HAP-1 (cell line): ENCODE data around the gene DBH.

Source experiments
- DNase-seq, 2 experiments: peaks; one replicate each; pipeline ENCODE4 v3.0.0-alpha.2; 2016 to 2020; ENCODE audit warnings: low spot score in 2 of 2
- H3K27me3 ChIP-seq: fragments of 250-450 bp; sonication (Bioruptor Pico); 2 replicates; pipeline ENCODE4 v1.5.1; 2020; ENCODE audit warnings: low read depth, mild to moderate bottlenecking, moderate library complexity
- H3K36me3 ChIP-seq: fragments of 250-450 bp; sonication (Bioruptor Pico); replicated peaks from 2 replicates; pipeline ENCODE4 v1.5.1; 2020; ENCODE audit warnings: mild to moderate bottlenecking
- H3K4me1 ChIP-seq: fragments of 250-450 bp; sonication (Bioruptor Pico); 2 replicates; pipeline ENCODE4 v1.5.1; 2020; ENCODE audit warnings: mild to moderate bottlenecking
- H3K4me3 ChIP-seq: fragments of 250-450 bp; sonication (Bioruptor Pico); 2 replicates; pipeline ENCODE4 v1.5.1; 2020; ENCODE audit warnings: mild to moderate bottlenecking, moderate library complexity
- H3K9me3 ChIP-seq: fragments of 250-450 bp; sonication (Bioruptor Pico); 2 replicates; pipeline ENCODE4 v1.5.1; 2020; ENCODE audit warnings: mild to moderate bottlenecking, moderate library complexity
- in situ Hi-C: fragments of 300-500 bp; cut with MboI; formaldehyde crosslinking; loops from 3 replicates; pipeline ENCODE4 v1.14.3; 2020; ENCODE audit warnings: low sequenced_read_pairs, inconsistent platforms, mixed read lengths

Gene DBH

DNA sequence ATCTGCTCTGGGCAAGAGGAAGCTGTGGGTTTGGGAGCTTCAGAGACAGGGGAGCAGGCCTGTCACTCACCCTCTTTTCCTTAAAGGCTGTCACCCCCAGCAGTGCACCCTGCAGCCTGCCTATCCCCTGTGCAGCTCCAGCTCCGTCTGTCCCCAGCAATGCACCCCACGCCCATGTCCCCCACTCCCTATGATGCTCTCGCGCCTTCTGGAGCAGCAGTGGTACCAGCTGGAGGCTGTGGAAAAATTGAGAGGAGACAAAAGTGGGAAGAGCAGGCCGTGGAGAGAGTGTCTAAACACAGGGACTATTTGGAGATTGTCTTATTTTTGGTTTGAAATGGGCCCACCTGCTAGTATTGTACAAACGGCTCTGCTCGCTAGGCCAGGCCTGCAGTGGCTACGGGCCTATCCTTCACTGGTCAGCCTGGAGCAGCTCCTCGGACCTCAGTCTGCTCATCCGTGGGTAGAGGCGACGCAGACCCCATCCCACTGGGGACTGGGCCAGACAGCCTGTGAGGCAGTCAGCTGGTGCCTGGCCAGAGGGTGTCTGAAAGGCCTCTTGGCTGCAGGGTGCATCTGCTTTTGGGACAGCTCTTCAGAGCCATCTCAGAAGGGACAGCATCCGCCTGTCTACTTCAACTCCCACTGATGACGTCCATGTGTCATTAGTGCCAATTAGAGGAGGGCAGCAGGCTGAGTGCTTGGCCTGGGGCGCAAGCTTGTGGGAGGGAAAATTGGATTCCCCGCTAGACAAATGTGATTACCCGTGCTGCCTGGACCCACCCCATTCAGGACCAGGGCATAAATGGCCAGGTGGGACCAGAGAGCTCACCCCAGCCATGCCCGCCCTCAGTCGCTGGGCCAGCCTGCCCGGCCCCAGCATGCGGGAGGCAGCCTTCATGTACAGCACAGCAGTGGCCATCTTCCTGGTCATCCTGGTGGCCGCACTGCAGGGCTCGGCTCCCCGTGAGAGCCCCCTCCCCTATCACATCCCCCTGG lies at the start of gene DBH:
Gene DBH (plus strand): TSS at position 831 of the 999 bp plus-strand sequence. CDS start 9 bp downstream, at position 840.
- no peak within 1 kb of the TSS for H3K4me3 ChIP-seq
- H3K4me1 ChIP-seq: no peaks in the 10 kb centered on the region

DNA sequence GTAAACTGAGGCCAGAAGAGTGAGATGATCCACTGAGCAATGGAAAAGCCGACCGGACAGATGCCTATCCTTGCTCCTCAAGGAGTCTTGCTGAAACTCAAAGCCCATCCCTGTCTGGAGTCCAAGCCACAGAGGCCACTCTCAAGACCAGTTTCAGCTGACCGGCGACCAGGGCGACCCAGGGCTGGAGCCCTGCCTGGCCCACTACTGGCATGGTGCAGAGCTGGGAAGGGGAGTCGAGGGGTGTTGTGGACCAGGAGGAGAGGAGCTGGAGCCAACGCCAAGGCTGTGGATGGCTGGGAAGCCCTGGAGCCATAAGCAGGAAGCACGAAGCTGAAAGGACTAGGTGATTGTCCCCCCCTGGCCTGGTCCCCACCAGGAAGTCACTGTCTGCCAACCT lies 49.1 kb upstream of the DBH start:
- H3K4me1 ChIP-seq: no peaks in the 10 kb centered on the region
- in situ Hi-C loops: no loop called here
- no peak overlapping the region for H3K4me3 ChIP-seq
- H3K27me3 ChIP-seq: peaks cover 11% of the 10 kb centered on the region; the same call in 1 of the 2 replicates
- H3K36me3 ChIP-seq: no peaks in the 10 kb centered on the region
- no peak for DNase-seq
- H3K9me3 ChIP-seq: no peaks in the 10 kb centered on the region

More for the DNA sequence above, at the start of gene DBH:
- in situ Hi-C loops: no loop called here
- no peaks in the 10 kb centered on the region for H3K36me3 ChIP-seq
- no peaks in the 10 kb centered on the region for H3K9me3 ChIP-seq
- peaks cover 54% of the 10 kb centered on the region for H3K27me3 ChIP-seq
- DNase-seq: no peak

DNA sequence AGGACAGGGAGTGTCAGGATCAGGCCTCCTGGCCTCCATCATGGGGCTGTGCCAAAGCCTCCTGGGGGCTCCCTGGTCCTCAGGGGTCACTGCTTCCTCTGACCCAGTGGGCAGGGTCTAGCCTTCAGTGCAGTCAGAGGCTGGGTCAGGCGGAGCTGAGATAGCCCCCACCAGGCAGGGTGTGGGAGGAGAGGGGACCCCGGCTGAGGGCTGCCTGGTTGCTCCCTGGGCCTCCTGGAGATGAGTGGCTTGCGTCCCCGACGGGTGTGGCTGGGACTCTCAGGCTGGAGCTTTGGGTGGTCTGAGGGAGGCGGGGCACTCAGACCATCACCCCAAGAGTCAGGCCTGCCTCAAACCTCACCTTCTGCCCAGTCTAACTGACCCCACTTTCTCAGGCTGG lies 48.7 kb upstream of the DBH start:
- no peaks in the 10 kb centered on the region for H3K36me3 ChIP-seq
- H3K9me3 ChIP-seq: no peaks in the 10 kb centered on the region
- peaks cover 11% of the 10 kb centered on the region; the same call in 1 of the 2 replicates for H3K27me3 ChIP-seq
- in situ Hi-C loops: no loop called here
- no peak overlapping the region for H3K4me3 ChIP-seq
- no peaks in the 10 kb centered on the region for H3K4me1 ChIP-seq
- no peak for DNase-seq

DNA sequence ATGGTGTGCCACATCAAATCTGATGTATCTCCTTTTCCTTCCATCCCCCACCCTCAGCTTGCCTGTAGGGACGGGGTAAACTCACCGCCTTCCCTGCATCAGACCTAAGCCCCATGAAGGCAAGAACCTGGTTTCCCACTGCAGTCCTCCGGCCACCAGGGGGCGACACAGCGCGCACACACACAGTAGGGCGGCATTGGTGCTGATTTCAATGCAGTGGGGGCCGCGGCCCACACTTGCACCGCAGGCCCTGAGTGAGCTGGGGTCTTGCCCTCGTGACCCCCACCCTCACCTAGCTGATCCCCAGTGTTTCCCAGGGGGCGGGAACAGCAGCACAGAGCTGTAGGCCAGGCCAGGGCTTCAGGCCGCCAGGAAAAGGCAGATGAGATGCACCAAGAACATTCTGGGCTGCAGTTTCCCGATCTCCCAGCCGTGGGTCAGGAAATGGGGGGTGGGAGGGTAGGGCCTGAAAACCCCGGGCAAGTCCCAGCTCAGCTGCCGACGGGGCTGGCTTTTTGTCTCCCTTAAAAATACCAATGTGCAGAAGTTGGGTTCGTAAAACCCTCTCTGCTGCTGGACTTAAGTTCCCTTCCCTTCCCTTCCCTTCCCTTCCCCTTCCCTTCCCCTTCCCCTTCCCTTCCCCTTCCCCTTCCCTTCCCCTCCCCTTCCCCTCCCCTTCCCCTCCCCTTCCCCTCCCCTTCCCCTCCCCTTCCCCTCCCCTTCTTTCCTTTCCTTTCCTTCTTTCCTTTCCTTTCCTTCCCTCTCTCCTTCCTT lies 46.5 kb upstream of the DBH start:
- peak in 1 of 2 experiments; percentile 70 for DNase-seq
- H3K9me3 ChIP-seq: no peaks in the 10 kb centered on the region
- H3K4me1 ChIP-seq: no peaks in the 10 kb centered on the region
- peaks cover 10% of the 10 kb centered on the region; the same call in 1 of the 2 replicates for H3K27me3 ChIP-seq
- no peak overlapping the region for H3K4me3 ChIP-seq
- H3K36me3 ChIP-seq: no peaks in the 10 kb centered on the region
- in situ Hi-C loops: no loop called here

DNA sequence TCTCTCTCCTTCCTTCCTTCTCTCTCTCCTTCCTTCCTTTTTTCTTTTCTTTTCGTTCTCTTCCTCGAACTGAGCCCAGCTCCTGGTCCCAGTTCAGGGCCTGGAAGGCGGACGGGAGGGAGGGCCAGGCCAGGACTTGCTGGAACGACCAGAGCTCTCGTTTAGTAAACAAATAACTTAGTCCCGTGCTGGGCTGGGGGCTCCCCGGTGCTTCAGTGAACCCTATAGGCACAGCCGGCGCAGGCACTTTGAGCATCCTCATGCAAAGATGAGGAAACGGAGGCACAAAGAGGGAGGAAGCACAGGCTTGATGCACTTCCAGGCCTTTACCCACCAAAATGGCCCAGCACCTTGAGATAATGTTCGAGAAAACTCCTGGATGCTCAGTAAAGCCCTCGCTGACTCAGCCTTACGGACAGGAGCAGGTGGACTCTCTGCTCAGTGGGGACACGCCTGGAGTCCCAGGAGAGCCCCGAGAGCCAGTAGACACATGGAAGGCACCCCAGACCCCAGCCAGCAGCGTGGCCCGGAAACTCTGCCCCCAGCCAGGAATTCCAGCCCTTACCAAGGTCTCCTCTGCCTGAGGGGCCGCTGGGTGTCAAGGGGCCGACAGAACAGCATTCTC lies 45.8 kb upstream of the DBH start:
- Histone ChIP-seq H3K36me3 (no peaks in the 10 kb centered on the region), H3K4me1 (no peaks in the 10 kb centered on the region), H3K4me3 (no peak overlapping the region), H3K27me3 (peaks cover 4% of the 10 kb centered on the region; the same call in 1 of the 2 replicates), H3K9me3 (no peaks in the 10 kb centered on the region)
- in situ Hi-C loops: no loop called here
- no peak for DNase-seq

DNA sequence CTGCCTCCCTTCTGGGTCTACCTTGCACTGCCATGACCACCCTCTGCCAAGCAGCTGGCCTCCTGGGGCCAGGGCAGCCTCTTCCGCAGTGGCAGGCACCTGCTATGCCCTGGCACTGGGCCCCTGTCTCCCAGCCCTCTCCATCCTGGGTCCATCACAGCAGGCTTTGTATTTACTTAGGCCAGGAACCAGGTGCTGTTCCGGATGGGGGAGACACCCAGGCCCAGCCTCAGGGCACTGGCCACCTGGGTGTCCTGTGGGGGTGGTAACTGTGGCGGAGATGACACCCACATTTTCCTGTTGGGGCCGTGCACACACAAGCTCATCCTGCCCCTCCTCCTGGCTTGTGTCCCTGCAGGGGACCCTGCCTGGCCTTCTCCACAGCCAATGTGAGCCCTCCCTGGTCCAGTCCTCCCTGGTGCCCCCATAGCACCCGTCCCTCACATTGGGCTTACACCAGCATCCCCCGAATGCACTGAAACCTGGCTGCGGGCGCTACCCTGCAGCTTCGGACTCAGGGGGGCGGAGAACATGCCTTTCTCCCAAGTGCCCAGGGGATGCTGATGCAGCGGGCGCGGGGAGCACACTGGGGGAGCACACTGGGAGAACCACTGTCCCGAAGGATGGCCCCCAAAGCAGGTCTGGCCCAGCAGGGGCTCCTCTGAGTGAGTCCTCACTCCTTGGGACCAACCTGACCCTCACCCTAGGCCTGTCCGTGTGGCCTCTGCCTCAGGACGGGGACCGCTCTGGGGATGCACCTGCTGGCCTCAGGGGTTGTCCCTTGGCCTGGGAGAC lies 44.9 kb upstream of the DBH start:
- in situ Hi-C loops: no loop called here
- no peak overlapping the region for H3K4me3 ChIP-seq
- no peaks in the 10 kb centered on the region for H3K36me3 ChIP-seq
- H3K4me1 ChIP-seq: no peaks in the 10 kb centered on the region
- no peak for DNase-seq
- no peaks in the 10 kb centered on the region for H3K27me3 ChIP-seq
- H3K9me3 ChIP-seq: no peaks in the 10 kb centered on the region

DNA sequence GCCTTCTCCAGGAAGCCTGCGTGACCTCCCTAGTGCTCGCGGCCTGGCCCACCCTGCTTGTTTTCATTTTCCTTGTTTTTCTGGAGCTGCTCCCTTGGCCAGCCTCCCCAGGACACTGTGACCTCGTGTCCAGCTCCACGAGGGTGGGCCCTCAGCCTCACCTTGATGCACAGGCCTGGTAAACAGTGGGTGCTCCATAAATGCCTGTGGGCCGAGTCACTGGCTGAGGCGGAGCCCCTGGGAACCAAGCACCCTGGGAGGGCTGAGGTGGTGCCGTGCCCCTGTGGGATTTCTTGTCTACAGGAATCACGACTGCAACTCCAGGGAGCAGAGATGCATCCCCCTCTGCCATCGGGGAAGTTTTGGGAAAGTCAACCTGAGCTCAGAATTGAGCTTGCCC lies 44.2 kb upstream of the DBH start:
- Histone ChIP-seq H3K4me3 (no peak overlapping the region), H3K36me3 (no peaks in the 10 kb centered on the region), H3K9me3 (peaks cover 4% of the 10 kb centered on the region; the same call in 1 of the 2 replicates), H3K4me1 (no peaks in the 10 kb centered on the region), H3K27me3 (no peaks in the 10 kb centered on the region)
- in situ Hi-C loops: no loop called here
- DNase-seq: no peak

DNA sequence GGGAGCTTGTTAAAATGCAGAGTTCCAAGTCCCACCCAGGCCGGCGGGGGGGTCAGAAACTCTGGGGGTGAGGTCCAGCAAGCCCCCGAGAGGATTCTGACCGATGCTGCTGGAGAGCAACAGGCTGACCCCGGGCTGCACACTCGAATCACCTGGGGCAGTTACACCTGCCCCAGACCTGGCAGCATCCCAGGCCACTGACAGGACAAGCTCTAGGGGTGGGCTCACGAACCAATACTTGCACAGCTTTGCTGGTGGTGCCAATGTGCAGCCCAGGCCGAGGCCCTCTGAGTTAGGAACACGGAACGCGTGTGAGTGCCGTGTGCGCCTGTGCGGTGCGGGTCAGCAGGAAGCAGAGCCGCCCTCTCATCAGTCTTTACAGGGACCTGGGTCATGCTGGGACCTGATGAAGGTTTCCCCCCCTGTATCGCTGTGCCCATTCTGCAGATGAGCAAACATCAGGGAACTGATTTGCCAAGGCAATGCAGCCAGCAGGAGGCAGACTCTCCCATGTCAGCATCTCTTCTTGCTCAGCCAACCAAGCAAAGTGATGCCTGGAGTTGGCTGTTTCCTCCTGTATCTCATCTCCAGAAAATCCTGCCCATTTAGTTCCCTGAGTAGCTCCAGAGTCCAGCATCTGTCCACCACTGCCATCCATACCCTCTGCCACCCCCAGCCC lies 43.3 kb upstream of the DBH start:
- H3K4me3 ChIP-seq: no peak overlapping the region
- H3K27me3 ChIP-seq: no peaks in the 10 kb centered on the region
- in situ Hi-C loops: no loop called here

DNA sequence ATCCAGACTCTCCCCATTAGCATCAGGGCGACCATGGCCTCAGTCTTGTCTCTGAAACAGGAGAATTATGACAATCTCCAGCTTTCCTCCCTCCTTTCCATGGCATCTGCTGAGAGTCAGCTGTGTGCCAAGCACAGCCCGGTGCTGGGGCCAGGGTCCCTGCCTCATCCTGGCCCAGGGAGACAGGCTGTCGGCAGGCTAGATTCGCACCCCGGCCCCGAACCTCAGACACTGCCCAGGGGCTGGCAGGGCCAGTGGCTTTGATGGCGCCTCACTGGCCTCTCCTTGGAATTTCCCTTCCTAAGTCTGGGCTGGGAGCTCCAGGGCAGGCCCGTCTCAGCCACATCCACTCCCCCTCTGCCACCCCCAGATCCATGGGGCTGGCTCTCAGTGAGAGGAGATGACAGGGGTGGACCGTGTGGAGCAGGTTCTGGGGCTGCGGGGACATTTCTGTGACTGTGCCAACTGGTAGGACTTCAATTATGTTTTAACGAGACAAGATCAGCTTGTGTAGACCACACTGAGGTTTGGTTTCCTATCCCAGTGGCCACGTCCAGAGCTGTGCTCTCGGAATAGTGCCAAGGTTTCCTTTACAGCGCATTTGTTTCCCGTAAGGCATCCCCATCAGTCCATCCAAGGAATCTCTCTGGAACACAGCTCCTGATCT lies 42.4 kb upstream of the DBH start:
- no peak overlapping the region for H3K4me3 ChIP-seq
- DNase-seq: no peak
- no peaks in the 10 kb centered on the region for H3K4me1 ChIP-seq
- no peaks in the 10 kb centered on the region for H3K27me3 ChIP-seq
- in situ Hi-C loops: no loop called here
- no peaks in the 10 kb centered on the region for H3K36me3 ChIP-seq
- peaks cover 8% of the 10 kb centered on the region; the same call in 1 of the 2 replicates for H3K9me3 ChIP-seq

More for the DNA sequence above, 43.3 kb upstream of the DBH start:
- Histone ChIP-seq H3K9me3 (peaks cover 8% of the 10 kb centered on the region; the same call in 1 of the 2 replicates), H3K4me1 (no peaks in the 10 kb centered on the region), H3K36me3 (no peaks in the 10 kb centered on the region)
- no peak for DNase-seq

DNA sequence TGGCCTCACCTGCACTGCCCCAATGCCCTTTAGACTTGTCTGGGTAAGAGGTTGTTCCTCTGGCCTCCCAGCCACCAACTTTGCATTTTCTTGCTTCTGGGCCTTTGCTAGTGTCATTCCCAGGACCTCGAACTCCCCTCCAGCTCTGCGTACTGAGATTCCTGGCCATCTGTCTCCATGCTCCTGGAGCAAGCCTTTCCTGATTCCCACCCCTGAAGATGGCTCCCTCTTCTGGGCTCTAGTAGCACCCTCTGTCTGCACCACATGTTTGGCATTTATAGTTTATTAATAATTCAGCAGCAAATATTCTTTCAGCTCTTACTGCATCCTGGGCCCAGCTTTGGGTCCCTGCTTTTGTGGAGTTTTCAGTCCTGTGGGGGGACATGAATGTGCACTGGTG lies 41.9 kb upstream of the DBH start:
- H3K36me3 ChIP-seq: no peaks in the 10 kb centered on the region
- no peak for DNase-seq
- H3K4me3 ChIP-seq: no peak overlapping the region
- no peaks in the 10 kb centered on the region for H3K27me3 ChIP-seq
- no peaks in the 10 kb centered on the region for H3K4me1 ChIP-seq
- H3K9me3 ChIP-seq: peaks cover 8% of the 10 kb centered on the region; the same call in 1 of the 2 replicates
- in situ Hi-C loops: no loop called here

DNA sequence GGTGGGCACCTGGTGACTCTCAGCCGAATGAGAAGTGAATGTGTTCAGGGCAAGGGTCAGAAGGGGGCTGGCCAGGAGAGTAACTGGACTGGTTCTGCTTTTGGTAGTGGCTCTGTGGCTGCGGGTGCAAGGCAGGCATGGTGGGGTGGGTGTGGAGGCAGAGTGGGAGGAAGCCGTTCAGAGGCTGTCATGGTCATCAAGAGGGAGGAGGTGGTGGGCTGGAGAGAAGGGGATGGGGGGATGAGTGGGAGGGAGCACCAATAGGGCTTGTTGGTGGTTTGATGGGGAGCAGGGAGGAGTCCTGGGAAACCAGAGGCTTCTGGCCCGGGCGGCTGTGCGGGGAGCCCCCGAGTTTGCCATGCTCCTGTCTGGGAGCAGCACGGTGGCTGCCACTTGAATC lies 40.3 kb upstream of the DBH start:
- Histone ChIP-seq H3K4me3 (no peak overlapping the region), H3K4me1 (no peaks in the 10 kb centered on the region), H3K36me3 (no peaks in the 10 kb centered on the region), H3K9me3 (peaks cover 8% of the 10 kb centered on the region; the same call in 1 of the 2 replicates), H3K27me3 (no peaks in the 10 kb centered on the region)
- in situ Hi-C loops: no loop called here
- DNase-seq: no peak

DNA sequence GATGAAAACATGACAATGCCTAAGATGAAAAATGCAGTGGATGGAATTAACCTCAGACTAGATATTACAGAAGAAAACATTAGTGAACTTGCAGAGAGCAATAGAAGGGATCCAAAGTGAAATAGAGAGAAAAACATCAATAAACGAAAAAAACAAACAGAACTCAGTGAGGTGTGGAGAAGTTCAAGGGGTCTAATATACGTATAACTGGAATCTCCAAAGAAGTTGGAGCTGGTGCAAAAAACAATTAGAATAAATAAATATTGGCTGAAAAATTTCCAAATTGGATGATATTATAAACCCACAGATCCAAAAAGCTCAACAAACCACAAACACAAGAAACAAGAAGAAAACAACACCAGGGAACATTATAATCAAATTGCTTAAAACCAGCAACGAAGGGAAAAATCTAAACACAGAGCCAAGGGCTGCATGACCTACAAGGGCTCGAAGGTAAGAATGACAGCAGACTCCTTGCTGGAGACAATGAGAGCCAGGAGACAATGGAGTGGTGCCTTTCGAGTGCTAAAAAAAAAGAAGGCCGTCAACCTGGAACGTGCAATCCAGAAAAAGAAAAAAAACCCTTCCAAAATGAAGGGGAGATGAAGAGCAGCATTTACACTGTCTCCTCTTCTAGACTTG lies 38.7 kb upstream of the DBH start:
- no peak for DNase-seq
- Histone ChIP-seq H3K4me1 (no peaks in the 10 kb centered on the region), H3K36me3 (no peaks in the 10 kb centered on the region), H3K9me3 (peaks cover 8% of the 10 kb centered on the region; the same call in 1 of the 2 replicates), H3K4me3 (no peak overlapping the region), H3K27me3 (no peaks in the 10 kb centered on the region)
- in situ Hi-C loops: no loop called here
